K562 (cell line): ENCODE results near the gene HOXB5. TPM values are rescaled to one million over a fixed set of nuclear protein-coding genes. Genes with fewer than 3 reads are reported as not detected.

Experiments used
- ATAC-seq: fragments of 200-7000 bp; cut with Tn5 transposase; 3 replicates; pipeline ENCODE4 v1.9.1; 2020; ENCODE audit warnings: moderate library complexity
- BruUV-seq: library from RNA; stranded (reverse); fragments of 400-500 nt; replicated peaks from 2 replicates; lab custom pipeline; 2021; lab: Mats Ljungman, UMichigan
- CTCF ChIA-PET: fragments of 300-600 bp; formaldehyde crosslinking; extraction: SDS; loops from one replicate; lab custom pipeline; 2021; ENCODE audit warnings: low intra/inter-chr PET ratio; lab: Yijun Ruan, JAX
- POLR2A ChIA-PET: fragments of 300-600, 350-650 bp; sonication (Branson Sonifier 250); formaldehyde crosslinking; extraction: SDS; loops from one replicate; lab custom pipeline; 2021; ENCODE audit warnings: antibody characterized with exemption, inconsistent platforms; lab: Yijun Ruan, JAX
- DNase-seq, 4 experiments: peaks; one replicate each; pipeline versions ENCODE4 v3.0.0 to v3.0.0-alpha.2; 2011 to 2018; ENCODE audit warnings: low spot score in 3 of 4, mixed read lengths in 3 of 4; ENCODE audit errors: extremely low read depth in 1 of 4
- FAIRE-seq: peaks from 2 replicates; lab custom pipeline; 2011; peaks lifted over from hg19 to GRCh38; lab: Jason Lieb, UNC
- H2AFZ ChIP-seq: 2 replicates; pipeline ENCODE4 v1.6.0; 2011; ENCODE audit warnings: low read depth, low read length, control low read depth, inconsistent platforms
- H3K27ac ChIP-seq: fragments of 200-600 bp; 3 replicates; pipeline ENCODE4 v1.8.0; 2011; ENCODE audit warnings: low read depth, mild to moderate bottlenecking, control low read depth, inconsistent platforms, low read length, moderate library complexity, mixed read lengths; ENCODE audit errors: extremely low read depth
- H3K27me3 ChIP-seq, 2 experiments: fragments of 300-600 bp in 1 of 2; 2 replicates in 1 of 2; 3 replicates in 1 of 2; pipeline versions ENCODE4 v1.6.0 to v1.8.0; 2011; ENCODE audit warnings: inconsistent platforms in 2 of 2, low read length in 2 of 2, mild to moderate bottlenecking in 1 of 2, mixed read lengths in 1 of 2, moderate library complexity in 1 of 2; ENCODE audit not compliant: control insufficient read depth in 2 of 2, insufficient read depth in 2 of 2
- H3K36me3 ChIP-seq: fragments of 300-600 bp; 3 replicates; pipeline ENCODE4 v1.8.0; 2011; ENCODE audit warnings: mild to moderate bottlenecking, low read length, inconsistent platforms; ENCODE audit not compliant: control insufficient read depth, insufficient read depth
- H3K4me1 ChIP-seq, 2 experiments: fragments of 200-600 bp in 1 of 2; replicated peaks in 1 of 2; 2 replicates in 1 of 2; 3 replicates in 1 of 2; pipeline versions ENCODE4 v1.5.1 to v1.8.0; 2011; ENCODE audit warnings: inconsistent platforms in 2 of 2, low read length in 2 of 2, mild to moderate bottlenecking in 1 of 2, mixed read lengths in 1 of 2, moderate library complexity in 1 of 2; ENCODE audit not compliant: control insufficient read depth in 2 of 2, insufficient read depth in 2 of 2
- H3K4me2 ChIP-seq: 2 replicates; pipeline ENCODE4 v1.6.1; 2011; ENCODE audit warnings: low read length, control low read depth, inconsistent platforms, mixed read lengths; ENCODE audit not compliant: insufficient read depth
- H3K4me3 ChIP-seq: fragments of 200-600 bp; sonication (generic), shearing (Covaris generic); 2 replicates; pipeline ENCODE4 v1.5.1; 2016; ENCODE audit warnings: control low read depth, inconsistent platforms
- H3K79me2 ChIP-seq: fragments of 200-600 bp; 3 replicates; pipeline ENCODE4 v1.8.0; 2011; ENCODE audit warnings: low read length, inconsistent platforms; ENCODE audit not compliant: control insufficient read depth, insufficient read depth
- H3K9ac ChIP-seq, 2 experiments: 2 replicates each; pipeline versions ENCODE4 v1.6.0 to v1.6.1; 2011; ENCODE audit warnings: low read depth in 2 of 2, low read length in 2 of 2, control low read depth in 1 of 2, inconsistent platforms in 1 of 2, mild to moderate bottlenecking in 1 of 2, mixed read lengths in 1 of 2; ENCODE audit not compliant: insufficient read depth in 1 of 2
- H3K9me1 ChIP-seq: one replicate; pipeline ENCODE4 v1.6.0; 2011; ENCODE audit warnings: inconsistent platforms, mild to moderate bottlenecking, low read length, moderate library complexity; ENCODE audit not compliant: control insufficient read depth, insufficient read depth
- H3K9me3 ChIP-seq: replicated peaks from 2 replicates; pipeline ENCODE4 v1.5.1; 2011; ENCODE audit warnings: low read depth, low read length, inconsistent platforms; ENCODE audit not compliant: control insufficient read depth, insufficient read depth
- H4K20me1 ChIP-seq: replicated peaks from 2 replicates; pipeline ENCODE4 v1.6.1; 2011; ENCODE audit warnings: low read length, inconsistent platforms, mixed read lengths; ENCODE audit not compliant: control insufficient read depth, insufficient read depth
- CEBPG ChIP-seq, 3 experiments: fragments of 200-800 bp in 1 of 3; sonication (Bioruptor generic) in 1 of 3; sonication (generic) in 1 of 3; formaldehyde crosslinking in 1 of 3; IDR thresholded peaks in 2 of 3; conservative IDR thresholded peaks in 1 of 3; 2 replicates each; pipeline versions ENCODE4 v1.6.1 to v1.8.0; 2016 to 2022; ENCODE audit warnings: missing compliant biosample characterization in 2 of 3, missing genetic modification characterization in 2 of 3, mild to moderate bottlenecking in 1 of 3, missing genetic modification reagents in 1 of 3
- EP300 ChIP-seq: IDR thresholded peaks from 2 replicates; pipeline ENCODE4 v1.6.1; 2012; ENCODE audit warnings: low read length, improper control_type of control experiment
- IRF2 ChIP-seq: sonication (generic); formaldehyde crosslinking; IDR thresholded peaks from 2 replicates; pipeline ENCODE4 v1.8.1; 2022; ENCODE audit warnings: mild to moderate bottlenecking, missing genetic modification reagents
- NONO ChIP-seq, 2 experiments: fragments of 200-400 bp in 1 of 2; fragments of 450-650 bp in 1 of 2; formaldehyde crosslinking in 1 of 2; IDR thresholded peaks; 2 replicates each; pipeline ENCODE4 v1.6.1; 2017; ENCODE audit warnings: low read depth in 2 of 2, mild to moderate bottlenecking in 2 of 2, moderate library complexity in 2 of 2, low read length in 1 of 2
- RBFOX2 ChIP-seq: fragments of 200-400 bp; formaldehyde crosslinking; IDR thresholded peaks from 2 replicates; pipeline ENCODE4 v1.6.1; 2017; ENCODE audit warnings: low read depth, mild to moderate bottlenecking, low read length, moderate library complexity
- RHOXF2B ChIP-seq: fragments of 250-450 bp; sonication (Bioruptor Pico); conservative IDR thresholded peaks from 2 replicates; pipeline ENCODE4 v1.5.1; 2021
- TAF1 ChIP-seq: IDR thresholded peaks from 2 replicates; pipeline ENCODE4 v1.6.1; 2011; ENCODE audit warnings: mild to moderate bottlenecking, low read length, moderate library complexity; ENCODE audit not compliant: insufficient read depth, control insufficient read depth, severe bottlenecking; ENCODE audit errors: extremely low read depth
- THRB ChIP-seq: fragments of 450-650 bp; formaldehyde crosslinking; conservative IDR thresholded peaks from 2 replicates; pipeline ENCODE4 v1.4.0; 2022; ENCODE audit warnings: mild to moderate bottlenecking, missing genetic modification characterization
- WGBS: fragments of 100-300 bp; shearing (Covaris generic); methylation state at CpG from one replicate; pipeline ENCODE4 v1.1.6; 2016; ENCODE audit warnings: low coverage, mixed read lengths; ENCODE audit not compliant: insufficient coverage; ENCODE audit errors: missing lambda C conversion rate; 5-methylcytosine and 5-hydroxymethylcytosine counted together
- in situ Hi-C: fragments of 300-500 bp; cut with MboI; formaldehyde crosslinking; loops from 4 replicates; pipeline ENCODE4 v1.15.0; 2018; ENCODE audit warnings: inconsistent platforms, mixed read lengths
- intact Hi-C: fragments of 100-400 bp; cut with micrococcal nuclease; formaldehyde crosslinking; loops from 2 replicates; pipeline ENCODE4 v1.14.2; 2022
- polyA plus RNA-seq, 8 experiments: library from polyadenylated mRNA; depleted of rRNA in 4 of 8; stranded (reverse) in 5 of 8; unstranded in 3 of 8; fragments of >200 nt; fragmentation: Nextera tagmentation in 2 of 8; fragmentation: Illumina TruSeq in 1 of 8; extraction: Ambion mirVana in 2 of 8; extraction: Trizol in 1 of 8; gene quantifications; 2 replicates each; pipeline versions ENCODE4 v1.2.1 to v1.2.3, GENCODE V29; 2011 to 2014; ENCODE audit warnings: inconsistent platforms in 1 of 8, missing spikeins in 1 of 8
- total RNA-seq, 7 experiments: library from RNA; depleted of rRNA in 6 of 7; stranded (reverse); fragments of >200 nt in 6 of 7; fragmentation: Illumina TruSeq in 2 of 7; extraction: Trizol in 2 of 7; gene quantifications; 2 replicates each; pipeline versions ENCODE4 v1.2.1 to v1.2.3, GENCODE V29; 2011 to 2021; ENCODE audit warnings: low replicate concordance in 1 of 7
- TF ChIP-seq, protein P1 (sequence below): sonication (generic); formaldehyde crosslinking; IDR thresholded peaks from 2 replicates; pipeline ENCODE4 v1.8.1; 2023; ENCODE audit warnings: mild to moderate bottlenecking, missing genetic modification reagents

The HOXB5 gene
- total and polyA plus RNA-seq, 9 of the 15 experiments (the other 6 are each of a cell fraction or from before 2014, with no cell fraction given), result 0.24 to 2.7 (median 0.65) TPM

- H2AFZ ChIP-seq, result no peak overlapping the region
- H3K4me3 ChIP-seq, result no peak overlapping the region
These were observed 4.4 kb upstream of the HOXB5 start for GRCh38 chr17:48597778-48598631.

More at GRCh38 chr17:48597778-48598631, 4.4 kb upstream of the HOXB5 start:
- intact Hi-C loops (no loop called here), in situ Hi-C loops (no loop called here)
- FAIRE-seq, result no peak
- H3K4me2 ChIP-seq, result no peak overlapping the region
- no peaks in the 10 kb centered on the region for H3K9me3 ChIP-seq
- CTCF ChIA-PET, result no interaction called here
- H3K36me3 ChIP-seq, result no peaks in the 10 kb centered on the region; the same call in 2 of the 3 replicates
- peaks cover 45% of the 10 kb centered on the region for H3K79me2 ChIP-seq
- no peaks in the 10 kb centered on the region for H3K27me3 ChIP-seq
- H3K9ac ChIP-seq, result no peak overlapping the region
- no peak for TF ChIP-seq THRB (CRISPR knock-in tag)
- no peak for TF ChIP-seq TAF1
- no peak for TF ChIP-seq NONO (IDR thresholded peaks at IDR 0.05; ENCODE audit: low read depth in 2 of 2, low read length in 1 of 2)
- TF ChIP-seq IRF2 (CRISPR knock-in tag), result no peak
- TF ChIP-seq EP300, result no peak
- TF ChIP-seq CEBPG (CRISPR knock-in tag; IDR thresholded peaks at IDR 0.05), result no peak
- no peak for TF ChIP-seq CEBPG (tag; conservative IDR thresholded peaks at IDR 0.05 in 1 of 2, IDR thresholded peaks at IDR 0.05 in 1 of 2)
- TF ChIP-seq, protein P1, sequence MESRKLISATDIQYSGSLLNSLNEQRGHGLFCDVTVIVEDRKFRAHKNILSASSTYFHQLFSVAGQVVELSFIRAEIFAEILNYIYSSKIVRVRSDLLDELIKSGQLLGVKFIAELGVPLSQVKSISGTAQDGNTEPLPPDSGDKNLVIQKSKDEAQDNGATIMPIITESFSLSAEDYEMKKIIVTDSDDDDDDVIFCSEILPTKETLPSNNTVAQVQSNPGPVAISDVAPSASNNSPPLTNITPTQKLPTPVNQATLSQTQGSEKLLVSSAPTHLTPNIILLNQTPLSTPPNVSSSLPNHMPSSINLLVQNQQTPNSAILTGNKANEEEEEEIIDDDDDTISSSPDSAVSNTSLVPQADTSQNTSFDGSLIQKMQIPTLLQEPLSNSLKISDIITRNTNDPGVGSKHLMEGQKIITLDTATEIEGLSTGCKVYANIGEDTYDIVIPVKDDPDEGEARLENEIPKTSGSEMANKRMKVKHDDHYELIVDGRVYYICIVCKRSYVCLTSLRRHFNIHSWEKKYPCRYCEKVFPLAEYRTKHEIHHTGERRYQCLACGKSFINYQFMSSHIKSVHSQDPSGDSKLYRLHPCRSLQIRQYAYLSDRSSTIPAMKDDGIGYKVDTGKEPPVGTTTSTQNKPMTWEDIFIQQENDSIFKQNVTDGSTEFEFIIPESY (CRISPR knock-in tag), result peak; percentile 88
- TF ChIP-seq RBFOX2, result peak; percentile 31; the same call in 1 of the 2 replicates
- TF ChIP-seq RHOXF2B (CRISPR knock-in tag), result no peak
- H4K20me1 ChIP-seq, result no peaks in the 10 kb centered on the region; the same call in 1 of the 2 replicates
- peaks cover 29 to 66% of the 10 kb centered on the region in 2 experiments; a peak in 4 of 5 replicates for H3K4me1 ChIP-seq
- no peak for DNase-seq
- ATAC-seq, result no peak
- POLR2A ChIA-PET, result interaction anchor here (1.1 to 2.3 kb wide), 2 partner anchors 9 to 11 kb away, joined by 5 to 10 read pairs; no protein-coding TSS in a partner anchor
- no peak overlapping the region for H3K27ac ChIP-seq
- BruUV-seq, result no TSS peak
- 94% methylated on average over 37 of the region's 68 CpGs for whole genome bisulfite sequencing
- no peaks in the 10 kb centered on the region for H3K9me1 ChIP-seq
